Prostate gland (tissue), 2 donors: Measurements from ENCODE around the gene SCGB1A1.

ENCODE experiments used
- CTCF ChIP-seq, 4 experiments: fragments of 200-600 bp in 2 of 4; fragments of 450-650 bp in 2 of 4; sonication (generic) in 2 of 4; IDR thresholded peaks; 1 replicate in 3 of 4; 2 replicates in 1 of 4; pipeline ENCODE4 v1.5.1; 2016 to 2019; ENCODE audit warnings: antibody characterized with exemption in 4 of 4, mild to moderate bottlenecking in 2 of 4, moderate library complexity in 2 of 4
- POLR2A ChIP-seq: fragments of 450-650 bp; IDR thresholded peaks from one replicate; pipeline ENCODE4 v1.6.1; 2016; ENCODE audit warnings: antibody characterized with exemption, mild to moderate bottlenecking

- TF ChIP-seq CTCF (IDR thresholded peaks at IDR 0.05) (no peak), POLR2A (no peak)
Observed at GRCh38 chr11:62418733-62419132, at the start of gene SCGB1A1.
